Epidermal melanocyte (primary cell): ENCODE measurements around the gene SEC14L5.

Experiments
- DNase-seq: peaks from one replicate; pipeline ENCODE4 v3.0.0; 2011; ENCODE audit warnings: low spot score; ENCODE audit not compliant: insufficient read length

The SEC14L5 gene

GRCh38 chr16:4984174-4984990 lies 26.3 kb downstream of the SEC14L5 start:
- DNase-seq, result no peak

GRCh38 chr16:4987250-4987579 lies 29.1 kb downstream of the SEC14L5 start:
- no peak for DNase-seq

- no peak for DNase-seq
Observed at GRCh38 chr16:4987580-4988374, 29.6 kb downstream of the SEC14L5 start.

GRCh38 chr16:4988647-4989046 lies 30.5 kb downstream of the SEC14L5 start:
- DNase-seq, result no peak

GRCh38 chr16:4989391-4990006 lies 31.4 kb downstream of the SEC14L5 start:
- DNase-seq, result no peak

GRCh38 chr16:4990415-4990814 lies 32.3 kb downstream of the SEC14L5 start:
- no peak for DNase-seq

GRCh38 chr16:4991754-4992153 lies 33.6 kb downstream of the SEC14L5 start:
- DNase-seq, result no peak

- DNase-seq, result no peak
Observed at GRCh38 chr16:4994719-4995434, 36.7 kb downstream of the SEC14L5 start.

GRCh38 chr16:5000573-5001001 lies 42.5 kb downstream of the SEC14L5 start:
- DNase-seq, result no peak

- DNase-seq, result no peak
Observed at GRCh38 chr16:5001571-5001970, 43.4 kb downstream of the SEC14L5 start.

GRCh38 chr16:5001986-5002385 lies 43.9 kb downstream of the SEC14L5 start:
- no peak for DNase-seq

- DNase-seq, result no peak
Observed at GRCh38 chr16:5002699-5003143, 44.6 kb downstream of the SEC14L5 start.

- DNase-seq, result no peak
Observed at GRCh38 chr16:5003211-5003610, 45.1 kb downstream of the SEC14L5 start.

- no peak for DNase-seq
Observed at GRCh38 chr16:5003828-5004227, 45.7 kb downstream of the SEC14L5 start.

- no peak for DNase-seq
Observed at GRCh38 chr16:5004311-5004710, 46.2 kb downstream of the SEC14L5 start.

- no peak for DNase-seq
Observed at GRCh38 chr16:5005916-5006315, 47.8 kb downstream of the SEC14L5 start.

GRCh38 chr16:5006348-5007193 lies 48.4 kb downstream of the SEC14L5 start:
- no peak for DNase-seq

- no peak for DNase-seq
Observed at GRCh38 chr16:5007256-5007655, 49.1 kb downstream of the SEC14L5 start.

- no peak for DNase-seq
Observed at GRCh38 chr16:5008311-5008731, 50.2 kb downstream of the SEC14L5 start.

GRCh38 chr16:5010576-5011329 lies 52.6 kb downstream of the SEC14L5 start:
- no peak for DNase-seq
